ENCODE data around the gene RILPL1. TPM values are rescaled to one million over a fixed set of nuclear protein-coding genes. Genes with fewer than 3 reads are reported as not detected.
"Not testable (repeated sequence)": the region's sequence is repeated elsewhere in the genome, so short reads cannot be mapped to it uniquely, and the experiment has no call there.

The RILPL1 gene
- total RNA-seq, 2 donors from 2014 or later = 20.7 to 23.4 TPM

- intact Hi-C loops (cut with DNase I) = loop anchor here in 1 of 2 donors (2.0 kb wide), 1 partner anchor 91 kb away; no protein-coding TSS in a partner anchor
- DNase-seq (ENCODE audit: low spot score) = no peak
These were observed 53.9 kb downstream of the RILPL1 start for GRCh38 chr12:123479442-123480180.

- no peak for DNase-seq (ENCODE audit: low spot score)
- intact Hi-C loops (cut with DNase I) = loop anchor here in 1 of 2 donors (2.0 kb wide), 1 partner anchor 92 kb away; no protein-coding TSS in a partner anchor
These were observed 54.8 kb downstream of the RILPL1 start for GRCh38 chr12:123478762-123479161.

- no peak for DNase-seq (ENCODE audit: low spot score)
- intact Hi-C loops (cut with DNase I) = loop anchor here in 1 of 2 donors (2.0 kb wide), 1 partner anchor 93 kb away; no protein-coding TSS in a partner anchor
These were observed 55.5 kb downstream of the RILPL1 start for GRCh38 chr12:123478069-123478468.

- intact Hi-C loops (cut with DNase I) = no loop called here
- no peak for DNase-seq (ENCODE audit: low spot score)
These were observed 58.2 kb downstream of the RILPL1 start for GRCh38 chr12:123475246-123475703.

- intact Hi-C loops (cut with DNase I) = no loop called here
These were observed 58.9 kb downstream of the RILPL1 start for GRCh38 chr12:123474485-123475245.

GRCh38 chr12:123472438-123472849 lies 61.1 kb downstream of the RILPL1 start:
- DNase-seq (ENCODE audit: low spot score) = no peak
- intact Hi-C loops (cut with DNase I) = no loop called here

More at GRCh38 chr12:123474485-123475245, 58.9 kb downstream of the RILPL1 start:
- DNase-seq (ENCODE audit: low spot score) = no peak

- intact Hi-C loops (cut with DNase I) = no loop called here
- DNase-seq (ENCODE audit: low spot score) = no peak
These were observed 62.0 kb downstream of the RILPL1 start for GRCh38 chr12:123471374-123472068.

- DNase-seq (ENCODE audit: low spot score) = no peak
- intact Hi-C loops (cut with DNase I) = no loop called here
These were observed 63.5 kb downstream of the RILPL1 start for GRCh38 chr12:123469978-123470377.

- intact Hi-C loops (cut with DNase I) = no loop called here
- DNase-seq (ENCODE audit: low spot score) = no peak
These were observed 64.7 kb downstream of the RILPL1 start for GRCh38 chr12:123468786-123469185.

- DNase-seq (ENCODE audit: low spot score) = no peak
- intact Hi-C loops (cut with DNase I) = no loop called here
These were observed 68.4 kb downstream of the RILPL1 start for GRCh38 chr12:123465084-123465483.

- intact Hi-C loops (cut with DNase I); DNase-seq (ENCODE audit: low spot score): not testable (repeated sequence)
These were observed 70.3 kb downstream of the RILPL1 start for GRCh38 chr12:123463174-123463573.

- peak; percentile 94 for DNase-seq (ENCODE audit: low spot score)
- intact Hi-C loops (cut with DNase I) = no loop called here
These were observed 75.3 kb downstream of the RILPL1 start, which contains the start of gene SNRNP35 for GRCh38 chr12:123457980-123458779. SNRNP35 (plus strand) TSS chr12:123458139; CDS start chr12:123465541, 7,402 bp downstream.

GRCh38 chr12:123453165-123453564 lies 80.4 kb downstream of the RILPL1 start:
- DNase-seq (ENCODE audit: low spot score) = no peak
- intact Hi-C loops (cut with DNase I) = no loop called here

- intact Hi-C loops (cut with DNase I); DNase-seq (ENCODE audit: low spot score): not testable (repeated sequence)
These were observed 81.3 kb downstream of the RILPL1 start for GRCh38 chr12:123452276-123452550.

- no peak for DNase-seq (ENCODE audit: low spot score)
- intact Hi-C loops (cut with DNase I) = no loop called here
These were observed 82.9 kb downstream of the RILPL1 start for GRCh38 chr12:123450636-123451035.

- no peak for DNase-seq (ENCODE audit: low spot score)
- intact Hi-C loops (cut with DNase I) = no loop called here
These were observed 83.7 kb downstream of the RILPL1 start for GRCh38 chr12:123449856-123450255.

GRCh38 chr12:123449249-123449733 lies 84.2 kb downstream of the RILPL1 start:
- intact Hi-C loops (cut with DNase I) = no loop called here
- no peak for DNase-seq (ENCODE audit: low spot score)

GRCh38 chr12:123446333-123446713 lies 87.2 kb downstream of the RILPL1 start:
- DNase-seq (ENCODE audit: low spot score) = no peak
- intact Hi-C loops (cut with DNase I) = no loop called here

All from posterior vena cava (tissue), 2 donors.